Activated T-helper 1 cell treated with anti-CD3 and anti-CD28 coated beads, Interleukin-12 subunit alpha, Interleukin-12 subunit beta, Interleukin-2, Interleukin-4 antibody, amounts not matched to agents 30 ng/mL and 10 ng/mL and 1 ng/mL, durations not matched to agents 14 hours and 24 hours and 36 hours (primary cell): Measurements from ENCODE around the gene TAF4. TPM values are rescaled to one million over a fixed set of nuclear protein-coding genes. Genes with fewer than 3 reads are reported as not detected.

Experiments
- DNase-seq: peaks from one replicate; pipeline ENCODE4 v3.0.0; 2021; ENCODE audit warnings: low spot score
- H3K27ac Mint-ChIP-seq: one replicate; pipeline ENCODE4 v1.8.0; 2021; ENCODE audit warnings: mild to moderate bottlenecking, mixed read lengths
- H3K27me3 Mint-ChIP-seq: one replicate; pipeline ENCODE4 v1.8.0; 2022; ENCODE audit warnings: mild to moderate bottlenecking, moderate library complexity, mixed read lengths; ENCODE audit not compliant: insufficient read depth
- H3K36me3 Mint-ChIP-seq: one replicate; pipeline ENCODE4 v1.8.0; 2021; ENCODE audit warnings: low read depth, mixed read lengths
- H3K4me1 Mint-ChIP-seq: one replicate; pipeline ENCODE4 v1.8.0; 2021; ENCODE audit warnings: low read depth, mixed read lengths
- H3K4me3 Mint-ChIP-seq: one replicate; pipeline ENCODE4 v1.8.0; 2021; ENCODE audit warnings: mild to moderate bottlenecking, moderate library complexity, mixed read lengths
- H3K9me3 Mint-ChIP-seq: one replicate; pipeline ENCODE4 v1.8.0; 2021; ENCODE audit warnings: mixed read lengths
- intact Hi-C: fragments of 100-400 bp; cut with micrococcal nuclease; formaldehyde crosslinking; loops from one replicate; pipeline ENCODE4 v1.15.1; 2024
- total RNA-seq: library from RNA; stranded (reverse); gene quantifications from 2 replicates; pipeline ENCODE4 v1.2.3, GENCODE V29; 2022

Gene TAF4
- total RNA-seq, 1 donor from 2014 or later: 28.3 TPM

DNA sequence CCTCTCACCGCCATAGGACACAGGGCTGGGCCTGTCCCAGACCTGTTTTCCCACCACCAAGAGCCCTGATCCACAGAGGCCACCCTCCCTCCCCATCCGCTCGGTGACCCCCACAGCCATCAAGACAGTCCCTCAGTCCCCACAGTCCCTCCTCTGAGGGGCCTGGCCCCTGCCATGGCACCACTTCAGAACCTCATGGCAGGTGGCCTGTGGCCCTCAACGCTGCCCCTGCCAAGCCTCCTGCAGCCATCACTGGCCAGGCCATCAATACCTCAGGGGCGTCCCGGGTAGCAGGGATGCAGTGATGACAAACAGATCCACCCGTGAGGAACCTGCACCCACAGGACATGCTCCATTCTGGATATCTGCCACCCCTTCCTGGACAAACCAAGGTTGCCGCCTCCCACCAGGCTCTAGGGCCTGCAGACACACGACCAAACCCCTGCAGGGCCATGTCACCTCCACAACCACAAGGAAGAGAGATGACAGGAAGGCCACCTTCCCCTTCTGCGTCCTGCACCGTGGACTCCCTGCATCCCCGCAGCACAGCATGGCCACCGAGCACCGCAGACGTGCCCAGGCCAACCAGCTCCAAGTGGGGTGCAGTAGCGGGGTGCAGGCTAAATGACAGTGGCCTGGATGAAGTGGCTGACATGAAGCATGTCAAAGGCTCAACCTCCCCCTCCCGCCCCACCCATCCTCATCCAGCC is 14.0 kb downstream of the TAF4 start:
- H3K36me3 Mint-ChIP-seq: peaks cover 5% of the 10 kb centered on the region
- DNase-seq: no peak
- H3K9me3 Mint-ChIP-seq: no peaks in the 10 kb centered on the region
- H3K4me3 Mint-ChIP-seq: no peak overlapping the region
- H3K27me3 Mint-ChIP-seq: no peaks in the 10 kb centered on the region
- intact Hi-C loops: no loop called here
- peaks cover 17% of the 10 kb centered on the region for H3K4me1 Mint-ChIP-seq
- H3K27ac Mint-ChIP-seq: no peak overlapping the region

- Mint-ChIP-seq H3K4me3 (no peak overlapping the region), H3K36me3 (peaks cover 5% of the 10 kb centered on the region), H3K4me1 (peaks cover 17% of the 10 kb centered on the region), H3K27ac (no peak overlapping the region), H3K27me3 (no peaks in the 10 kb centered on the region), H3K9me3 (no peaks in the 10 kb centered on the region)
- DNase-seq: no peak
- intact Hi-C loops: no loop called here
These were observed 14.5 kb downstream of the TAF4 start for GRCh38 chr20:62051144-62051543.

GRCh38 chr20:62050166-62051120 is 15.2 kb downstream of the TAF4 start:
- Mint-ChIP-seq H3K27me3 (no peaks in the 10 kb centered on the region), H3K27ac (no peak overlapping the region), H3K4me3 (no peak overlapping the region), H3K9me3 (no peaks in the 10 kb centered on the region), H3K4me1 (peaks cover 17% of the 10 kb centered on the region), H3K36me3 (peaks cover 5% of the 10 kb centered on the region)
- no peak for DNase-seq
- intact Hi-C loops: no loop called here

DNA sequence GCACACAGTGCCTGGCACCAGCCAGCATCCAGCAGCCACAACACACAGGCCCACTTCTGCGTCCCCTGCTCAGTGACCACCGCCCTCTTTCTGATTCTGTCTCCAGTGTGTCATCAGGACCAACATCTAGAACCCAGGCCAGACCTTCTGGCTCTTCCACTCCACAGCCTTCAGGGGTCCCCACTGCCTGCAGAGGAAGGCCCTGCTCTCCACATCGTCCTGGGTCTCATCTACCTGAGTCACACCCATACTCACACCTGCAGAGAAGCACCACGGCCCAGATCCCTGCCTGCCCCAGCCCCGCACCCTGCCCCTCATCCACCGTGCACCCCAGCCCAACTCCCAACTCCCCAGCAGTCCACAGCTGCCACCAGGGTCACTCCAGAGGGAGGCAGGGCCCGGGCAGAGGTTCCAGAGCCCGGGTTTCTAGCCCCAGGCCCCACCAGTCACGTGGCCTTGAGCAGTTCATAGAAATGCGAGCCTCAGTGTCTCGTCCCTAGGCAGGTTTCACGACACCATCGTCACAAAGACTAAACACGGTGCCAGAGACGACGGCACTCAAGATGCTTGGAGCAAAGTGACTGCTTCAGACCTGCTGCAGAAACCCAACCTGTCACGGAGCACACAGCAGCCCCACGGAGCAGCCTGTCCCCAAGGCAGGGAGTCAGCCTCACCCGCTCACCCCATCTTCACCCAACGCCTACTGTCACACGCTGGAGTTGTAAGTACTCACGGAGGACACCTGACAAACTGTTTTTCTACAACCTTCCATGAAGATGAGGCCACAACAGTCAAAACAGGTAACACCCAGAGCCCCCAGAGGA is 16.1 kb downstream of the TAF4 start:
- Mint-ChIP-seq H3K36me3 (peaks cover 2% of the 10 kb centered on the region), H3K4me1 (peaks cover 17% of the 10 kb centered on the region), H3K4me3 (no peak overlapping the region), H3K9me3 (no peaks in the 10 kb centered on the region), H3K27ac (no peak overlapping the region), H3K27me3 (no peaks in the 10 kb centered on the region)
- no peak for DNase-seq
- intact Hi-C loops: no loop called here

GRCh38 chr20:62048821-62049291 is 16.8 kb downstream of the TAF4 start:
- no peak overlapping the region for H3K4me3 Mint-ChIP-seq
- no peaks in the 10 kb centered on the region for H3K27me3 Mint-ChIP-seq
- no peak overlapping the region for H3K27ac Mint-ChIP-seq
- no peaks in the 10 kb centered on the region for H3K36me3 Mint-ChIP-seq
- no peak for DNase-seq
- no peaks in the 10 kb centered on the region for H3K9me3 Mint-ChIP-seq
- intact Hi-C loops: no loop called here
- peaks cover 17% of the 10 kb centered on the region for H3K4me1 Mint-ChIP-seq

DNA sequence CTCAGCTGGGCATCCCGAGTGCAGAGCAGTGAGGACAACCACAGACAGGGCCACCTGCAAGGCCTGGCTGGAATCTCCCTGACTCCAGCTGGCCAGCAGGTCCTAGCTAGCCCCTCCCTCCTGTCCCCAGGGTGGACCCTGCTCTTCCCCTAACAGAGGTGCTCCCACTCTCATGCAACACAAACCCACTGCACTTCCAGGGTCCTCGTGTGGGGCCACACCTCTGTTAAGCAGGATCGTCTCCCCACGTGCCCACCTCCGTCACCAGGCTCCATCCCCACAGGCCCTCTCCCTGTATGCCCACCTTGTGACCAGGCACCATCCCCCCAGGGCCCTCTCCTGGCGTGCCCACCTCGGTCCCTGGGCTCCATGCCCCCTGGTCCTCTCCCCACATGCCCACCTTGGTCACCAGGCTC is 17.3 kb downstream of the TAF4 start:
- Mint-ChIP-seq H3K27ac (no peak overlapping the region), H3K27me3 (no peaks in the 10 kb centered on the region), H3K36me3 (no peaks in the 10 kb centered on the region), H3K4me1 (peaks cover 17% of the 10 kb centered on the region), H3K9me3 (no peaks in the 10 kb centered on the region), H3K4me3 (no peak overlapping the region)
- no peak for DNase-seq
- intact Hi-C loops: no loop called here

DNA sequence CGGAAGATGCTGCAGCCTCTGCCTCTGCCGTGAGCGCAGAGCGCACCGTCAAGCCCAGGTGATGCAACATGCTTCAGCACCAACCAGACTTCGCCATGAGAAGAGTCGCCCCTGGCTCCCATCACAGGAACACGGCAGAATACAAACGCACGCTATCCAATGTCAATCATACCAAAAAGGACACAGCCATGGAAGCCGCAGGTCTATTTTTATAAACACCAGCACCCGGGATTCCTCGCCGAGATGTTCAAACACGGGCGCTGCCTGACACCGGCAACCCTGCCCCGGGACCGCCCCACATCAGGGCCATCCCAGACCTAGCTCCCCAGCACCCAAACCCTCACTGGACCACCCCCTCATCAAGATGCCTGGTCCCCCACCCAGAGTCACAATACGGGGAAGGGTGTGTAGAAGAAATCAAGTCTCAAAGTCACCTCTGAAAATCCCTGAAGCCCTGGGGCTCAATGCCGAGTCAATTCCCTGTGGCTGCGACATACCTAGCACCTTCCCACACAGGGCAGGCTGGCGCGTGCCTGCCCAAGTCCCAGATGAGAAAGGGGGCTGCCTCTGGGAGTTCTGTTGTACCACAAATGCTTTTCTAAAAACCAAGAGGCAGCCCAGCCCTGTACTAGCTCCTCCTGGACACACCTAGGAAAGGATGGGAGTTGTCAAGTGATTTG is 17.9 kb downstream of the TAF4 start:
- no peaks in the 10 kb centered on the region for H3K27me3 Mint-ChIP-seq
- no peak overlapping the region for H3K4me3 Mint-ChIP-seq
- H3K4me1 Mint-ChIP-seq: peaks cover 17% of the 10 kb centered on the region
- no peak overlapping the region for H3K27ac Mint-ChIP-seq
- H3K9me3 Mint-ChIP-seq: no peaks in the 10 kb centered on the region
- intact Hi-C loops: no loop called here
- no peak for DNase-seq
- H3K36me3 Mint-ChIP-seq: no peaks in the 10 kb centered on the region

DNA sequence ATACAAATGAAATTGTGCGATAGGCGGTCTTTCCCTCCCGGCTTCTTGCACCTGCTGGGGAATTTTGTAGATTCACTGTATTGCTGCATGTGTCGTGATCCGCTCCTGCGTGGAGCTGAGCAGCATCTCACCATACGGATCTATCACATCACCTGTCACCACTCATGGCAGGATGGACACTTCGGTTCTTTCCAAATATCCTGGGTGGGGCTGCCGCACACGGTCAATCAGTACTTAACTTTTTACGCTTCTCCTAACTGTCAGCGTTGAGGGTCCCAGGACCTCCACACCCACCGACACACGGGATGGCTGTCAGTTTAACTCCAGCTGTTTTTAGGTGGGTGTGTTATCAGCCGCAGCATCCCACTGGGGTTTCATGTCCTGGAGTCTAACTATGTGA is 19.2 kb downstream of the TAF4 start:
- Mint-ChIP-seq H3K36me3 (no peaks in the 10 kb centered on the region), H3K27me3 (no peaks in the 10 kb centered on the region), H3K4me3 (no peak overlapping the region), H3K9me3 (no peaks in the 10 kb centered on the region), H3K4me1 (peaks cover 8% of the 10 kb centered on the region), H3K27ac (no peak overlapping the region)
- DNase-seq: no peak
- intact Hi-C loops: no loop called here

DNA sequence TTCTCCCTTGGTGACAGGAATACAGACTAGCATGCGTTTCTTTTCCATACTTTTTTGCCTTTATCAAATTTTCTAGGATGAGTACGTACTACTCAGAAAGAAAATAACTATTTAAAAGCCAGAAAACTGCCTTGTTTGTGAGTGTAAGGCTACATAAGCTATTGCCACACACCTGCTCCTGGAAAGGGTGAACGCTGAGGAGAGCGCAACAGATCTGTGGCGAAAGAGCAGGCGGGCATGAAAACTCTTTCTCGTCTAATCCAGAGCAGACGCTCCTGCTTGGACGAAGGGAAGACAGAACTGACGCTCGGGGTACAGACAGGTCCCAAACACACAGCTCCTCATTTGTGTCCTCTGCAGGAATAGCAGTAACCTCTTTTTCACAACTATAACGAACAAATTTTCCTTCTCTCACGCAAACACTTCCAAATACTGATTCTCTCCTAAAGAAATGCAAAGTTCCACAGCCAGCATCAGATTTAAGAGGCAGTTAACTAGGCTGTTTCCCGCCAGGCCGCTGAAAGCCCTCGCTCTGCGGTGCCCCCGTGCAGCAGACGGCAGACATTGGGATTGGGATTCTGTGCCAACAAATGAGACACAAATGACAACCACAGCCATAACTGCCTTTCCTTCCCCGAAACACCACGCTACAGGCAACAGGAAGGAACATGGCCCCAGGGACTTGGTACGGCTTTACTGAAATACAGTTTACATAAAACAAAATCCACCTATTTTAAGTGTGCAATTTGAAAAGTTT is 20.0 kb downstream of the TAF4 start:
- no peaks in the 10 kb centered on the region for H3K27me3 Mint-ChIP-seq
- H3K4me1 Mint-ChIP-seq: peaks cover 7% of the 10 kb centered on the region
- H3K4me3 Mint-ChIP-seq: no peak overlapping the region
- H3K9me3 Mint-ChIP-seq: no peaks in the 10 kb centered on the region
- no peak for DNase-seq
- H3K27ac Mint-ChIP-seq: no peak overlapping the region
- no peaks in the 10 kb centered on the region for H3K36me3 Mint-ChIP-seq
- intact Hi-C loops: no loop called here

GRCh38 chr20:62045118-62045517 is 20.6 kb downstream of the TAF4 start:
- Mint-ChIP-seq H3K4me3 (no peak overlapping the region), H3K4me1 (peaks cover under 1% of the 10 kb centered on the region), H3K9me3 (no peaks in the 10 kb centered on the region), H3K27me3 (no peaks in the 10 kb centered on the region), H3K27ac (no peak overlapping the region), H3K36me3 (peaks cover under 1% of the 10 kb centered on the region)
- no peak for DNase-seq
- intact Hi-C loops: no loop called here

DNA sequence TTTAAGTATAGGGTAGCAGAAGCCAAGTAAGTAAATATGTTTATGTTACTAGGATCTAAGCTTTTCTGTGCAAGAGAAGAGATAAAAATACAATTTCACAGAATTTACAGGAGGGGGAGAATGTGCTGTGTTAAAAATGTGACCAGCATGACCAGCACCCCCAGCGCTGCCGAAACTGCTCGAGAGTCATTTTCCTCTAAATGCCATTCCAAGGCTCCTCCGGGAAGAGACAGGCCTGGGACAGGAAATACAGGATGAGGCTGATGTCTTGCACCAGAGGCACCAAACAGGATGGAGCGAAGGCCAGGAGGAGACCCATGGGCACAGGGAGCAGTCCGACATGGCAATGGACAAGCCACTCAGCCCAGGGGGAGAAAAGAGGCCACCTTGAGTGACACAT is 21.1 kb downstream of the TAF4 start:
- Mint-ChIP-seq H3K4me3 (no peak overlapping the region), H3K27ac (no peak overlapping the region)

More for the DNA sequence above, 21.1 kb downstream of the TAF4 start:
- no peaks in the 10 kb centered on the region for H3K9me3 Mint-ChIP-seq
- intact Hi-C loops: no loop called here
- no peaks in the 10 kb centered on the region for H3K4me1 Mint-ChIP-seq
- peaks cover 2% of the 10 kb centered on the region for H3K36me3 Mint-ChIP-seq
- no peaks in the 10 kb centered on the region for H3K27me3 Mint-ChIP-seq
- no peak for DNase-seq
